NCI-H774 (cell line): ENCODE measurements around the gene IL1A.

Experiments used
- DNase-seq: peaks from one replicate; lab custom pipeline; 2025; lab: John Stamatoyannopoulos, UW

IL1A gene

DNA sequence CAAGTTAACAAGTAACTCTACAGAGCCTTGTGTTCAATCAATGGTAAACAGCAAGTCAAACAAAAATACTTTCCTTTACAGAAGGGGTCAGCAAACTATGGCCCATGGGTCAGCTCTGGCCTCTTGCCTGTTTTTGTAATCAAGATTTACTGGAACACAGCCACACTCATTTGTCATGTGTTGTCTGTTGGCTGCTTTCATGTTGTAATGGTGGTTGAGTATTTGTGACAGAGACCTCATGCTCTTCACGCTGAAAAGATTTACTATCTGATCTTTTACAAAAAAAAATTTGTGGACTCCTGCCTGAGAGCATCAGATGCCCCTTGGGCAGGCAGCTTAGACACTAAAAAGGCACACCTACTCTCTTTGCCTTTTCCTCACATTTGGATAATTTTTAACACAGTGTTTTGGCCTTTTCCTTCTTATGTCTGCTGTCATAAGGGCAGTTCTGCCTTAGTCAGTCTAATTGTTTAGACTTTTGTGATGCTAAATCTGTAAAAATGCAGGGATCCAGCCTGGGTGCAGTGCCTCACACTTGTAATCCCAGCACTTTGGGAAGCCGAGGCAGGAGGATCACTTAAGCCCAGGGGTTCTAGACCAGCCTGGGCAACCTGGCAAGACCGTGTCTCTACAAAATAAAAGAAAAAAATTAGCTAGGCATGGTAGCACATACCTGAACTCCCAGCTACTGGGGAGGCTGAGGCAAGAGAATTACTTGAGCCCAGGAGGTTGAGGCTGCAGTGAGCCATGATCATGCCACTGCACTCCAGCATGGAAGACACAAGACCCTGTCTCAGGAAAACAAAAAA, 34.0 kb upstream of the IL1A start:
- no peak for DNase-seq

DNA sequence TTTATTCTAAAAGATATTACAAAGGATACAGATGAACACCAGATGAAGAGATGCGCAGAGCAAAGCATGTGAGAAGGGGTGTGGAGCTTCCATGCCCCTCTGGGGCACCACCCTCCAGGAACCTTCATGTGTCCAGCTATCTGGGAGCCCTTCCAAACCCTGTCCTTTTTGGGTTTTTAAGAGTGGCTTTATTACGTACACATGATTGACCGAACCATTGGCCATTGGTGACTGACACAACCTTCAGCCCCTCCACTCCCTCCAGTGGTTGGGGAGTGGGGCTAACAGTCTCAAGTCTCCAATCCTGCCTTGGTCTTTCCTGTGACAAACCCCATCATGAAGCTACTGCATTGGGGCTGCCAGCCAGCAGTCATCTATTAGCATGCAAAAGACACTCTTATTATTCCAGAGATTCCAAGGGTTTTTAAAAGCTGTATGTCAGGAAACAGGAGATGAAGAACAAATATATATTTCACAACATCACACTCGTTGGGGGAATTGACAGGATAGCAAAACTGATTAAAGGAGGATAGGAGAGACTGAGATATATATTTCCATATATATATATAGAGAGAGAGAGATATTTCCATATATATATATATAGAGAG, 32.9 kb upstream of the IL1A start:
- DNase-seq: no peak

DNA sequence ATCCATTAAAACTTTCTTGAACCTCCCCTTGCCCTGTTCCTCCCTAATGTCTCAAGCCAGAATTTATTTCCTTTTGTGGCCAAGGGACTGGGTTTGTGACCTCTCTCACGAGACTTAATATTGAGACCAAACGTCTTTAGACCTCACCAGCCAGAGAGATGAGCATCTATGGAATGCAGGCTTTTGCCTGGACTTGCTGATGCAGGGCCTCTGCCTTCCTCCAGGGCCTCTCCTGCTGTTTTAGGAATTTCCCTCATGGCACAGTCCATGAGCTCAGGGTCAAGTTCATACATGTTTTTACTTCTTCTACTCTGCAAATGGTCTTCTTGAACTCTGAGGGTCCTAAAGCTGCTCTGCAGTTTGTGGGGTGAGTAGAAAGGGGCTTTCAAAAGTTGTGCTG, 30.0 kb upstream of the IL1A start:
- DNase-seq: no peak

DNA sequence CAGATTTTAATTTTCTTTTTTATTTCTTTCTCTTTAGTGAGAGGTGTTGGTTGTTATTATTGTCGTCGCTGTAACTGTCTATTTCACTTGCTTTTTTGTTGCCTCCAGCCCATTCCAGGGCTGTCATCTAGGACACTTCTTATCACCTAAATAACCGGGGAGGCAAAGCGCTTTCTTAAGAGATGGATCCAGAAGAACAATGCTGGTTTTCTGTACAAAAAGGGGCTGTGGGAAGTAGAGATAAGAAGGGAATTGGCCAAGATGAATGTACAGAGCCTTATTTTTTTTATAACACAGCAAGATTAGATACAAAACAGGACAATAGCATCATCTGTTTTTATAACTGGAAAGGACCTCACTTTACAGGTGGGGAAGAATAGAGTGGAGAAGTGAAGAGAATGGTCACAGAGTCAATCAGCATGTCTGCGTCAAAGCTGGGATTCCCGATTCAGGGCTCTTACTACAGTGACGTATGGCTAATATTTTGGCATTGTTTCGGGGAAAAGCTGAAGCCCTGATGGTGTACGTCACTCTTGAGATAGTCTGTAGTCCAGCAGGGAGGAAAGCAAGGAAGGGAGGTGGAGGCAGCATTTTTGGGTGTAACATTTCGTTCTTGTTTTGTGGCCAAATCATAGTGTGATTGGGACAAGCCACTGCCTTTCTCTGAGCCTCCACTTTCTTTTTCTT, 29.1 kb upstream of the IL1A start:
- no peak for DNase-seq

- no peak for DNase-seq
These were observed 28.3 kb upstream of the IL1A start for GRCh38 chr2:112812318-112813267.

GRCh38 chr2:112811841-112812306, 27.6 kb upstream of the IL1A start:
- DNase-seq: no peak

DNA sequence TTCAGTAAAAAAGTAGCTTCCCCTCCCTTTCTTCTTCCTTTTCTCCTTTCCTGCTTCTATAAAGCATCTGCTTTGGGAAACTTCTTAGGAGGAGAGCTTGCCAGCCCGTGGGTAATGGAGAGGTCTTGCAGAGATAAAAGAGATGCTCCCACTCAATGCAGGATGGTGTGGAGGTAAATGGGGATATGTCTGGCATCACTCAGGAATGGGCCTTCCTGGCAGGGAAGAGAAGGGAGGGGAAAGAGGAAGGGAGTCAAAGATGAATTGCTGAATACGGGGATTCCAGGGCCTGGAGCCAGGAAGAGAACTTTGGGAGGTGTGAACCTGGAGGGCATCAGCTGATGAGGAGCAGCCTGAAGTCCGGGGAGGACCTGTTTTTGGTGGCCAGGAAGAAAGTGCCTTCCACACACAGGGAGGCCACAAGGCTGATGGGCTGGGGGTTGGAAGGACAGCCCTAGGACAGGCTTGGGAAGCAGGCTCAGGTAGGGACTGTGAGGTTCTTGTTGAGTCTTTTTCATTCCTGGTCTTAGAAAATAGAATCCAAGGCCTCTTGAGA, 27.1 kb upstream of the IL1A start:
- no peak for DNase-seq

DNA sequence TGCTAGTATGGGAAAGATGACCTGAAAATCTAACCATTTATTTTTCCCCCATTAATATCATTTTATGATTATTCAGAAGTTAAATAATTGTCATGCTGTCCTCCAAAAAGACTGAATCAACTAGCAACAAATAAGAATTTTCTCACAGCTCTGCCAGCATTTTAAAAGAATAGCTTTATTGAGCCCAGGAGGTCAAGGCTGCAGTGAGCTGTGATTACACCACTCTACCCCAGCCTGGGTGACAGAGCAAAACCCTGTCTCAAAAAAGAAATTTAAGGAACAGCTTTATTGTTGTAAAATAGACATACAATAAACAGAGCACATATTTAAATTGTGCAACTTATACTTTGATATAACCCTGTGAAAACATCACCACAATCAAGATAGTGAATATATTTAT, 24.8 kb upstream of the IL1A start:
- DNase-seq: no peak

GRCh38 chr2:112807233-112807807, 23.0 kb upstream of the IL1A start:
- DNase-seq: no peak

DNA sequence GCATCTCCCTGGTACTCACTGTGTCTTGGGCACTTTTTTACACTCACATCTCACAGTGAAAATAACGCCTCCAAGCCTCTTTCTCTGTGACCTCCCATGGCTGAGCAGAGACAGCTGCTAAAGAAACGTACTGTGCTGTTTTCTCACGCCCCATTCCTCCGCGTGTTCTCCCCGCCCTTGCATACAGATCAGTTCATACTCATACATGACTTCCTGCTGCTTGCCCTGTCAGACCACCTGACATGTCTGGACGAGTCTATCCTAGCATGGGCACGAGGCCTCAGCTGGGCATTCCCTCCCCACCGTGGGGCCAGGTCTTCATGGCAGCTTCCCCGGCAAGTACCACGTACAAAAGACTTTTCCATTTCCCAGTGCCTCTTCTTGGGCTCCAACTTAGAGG, 21.2 kb upstream of the IL1A start:
- no peak for DNase-seq

- no peak for DNase-seq
These were observed 19.6 kb upstream of the IL1A start for GRCh38 chr2:112803691-112804521.

DNA sequence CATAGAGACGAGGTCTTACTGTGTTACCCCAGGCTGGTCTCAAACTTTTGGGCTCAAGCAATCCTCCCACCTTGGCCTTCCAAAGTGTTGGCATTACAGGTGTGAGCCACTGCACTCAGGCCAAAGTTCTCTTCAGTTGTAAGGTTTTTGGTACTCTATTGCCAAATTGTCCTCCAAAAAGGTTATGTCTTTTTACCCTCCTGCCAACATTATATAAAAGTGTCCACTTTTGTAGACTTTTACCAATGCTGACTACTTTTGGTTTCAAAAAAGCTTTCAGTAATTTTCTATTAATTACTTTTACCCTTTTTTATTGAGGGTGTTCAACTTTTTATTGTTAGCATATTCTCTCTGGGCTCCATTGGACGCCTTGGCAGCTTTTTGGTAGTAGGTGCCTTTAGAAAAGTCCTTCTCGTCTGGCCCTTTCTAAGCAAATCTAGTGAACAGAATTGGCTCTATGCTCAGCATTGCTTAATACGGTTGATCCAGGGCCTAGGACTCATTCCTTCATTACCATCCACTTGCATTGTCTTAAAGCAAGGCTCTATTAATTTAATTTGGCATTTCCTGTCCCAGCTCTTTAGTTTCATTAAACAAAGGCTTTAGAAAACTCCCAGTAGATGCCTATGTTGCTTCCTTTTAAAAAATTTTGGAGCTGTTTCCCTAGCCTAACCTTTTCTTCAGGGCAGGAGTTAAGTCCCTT, 16.7 kb upstream of the IL1A start:
- DNase-seq: no peak

DNA sequence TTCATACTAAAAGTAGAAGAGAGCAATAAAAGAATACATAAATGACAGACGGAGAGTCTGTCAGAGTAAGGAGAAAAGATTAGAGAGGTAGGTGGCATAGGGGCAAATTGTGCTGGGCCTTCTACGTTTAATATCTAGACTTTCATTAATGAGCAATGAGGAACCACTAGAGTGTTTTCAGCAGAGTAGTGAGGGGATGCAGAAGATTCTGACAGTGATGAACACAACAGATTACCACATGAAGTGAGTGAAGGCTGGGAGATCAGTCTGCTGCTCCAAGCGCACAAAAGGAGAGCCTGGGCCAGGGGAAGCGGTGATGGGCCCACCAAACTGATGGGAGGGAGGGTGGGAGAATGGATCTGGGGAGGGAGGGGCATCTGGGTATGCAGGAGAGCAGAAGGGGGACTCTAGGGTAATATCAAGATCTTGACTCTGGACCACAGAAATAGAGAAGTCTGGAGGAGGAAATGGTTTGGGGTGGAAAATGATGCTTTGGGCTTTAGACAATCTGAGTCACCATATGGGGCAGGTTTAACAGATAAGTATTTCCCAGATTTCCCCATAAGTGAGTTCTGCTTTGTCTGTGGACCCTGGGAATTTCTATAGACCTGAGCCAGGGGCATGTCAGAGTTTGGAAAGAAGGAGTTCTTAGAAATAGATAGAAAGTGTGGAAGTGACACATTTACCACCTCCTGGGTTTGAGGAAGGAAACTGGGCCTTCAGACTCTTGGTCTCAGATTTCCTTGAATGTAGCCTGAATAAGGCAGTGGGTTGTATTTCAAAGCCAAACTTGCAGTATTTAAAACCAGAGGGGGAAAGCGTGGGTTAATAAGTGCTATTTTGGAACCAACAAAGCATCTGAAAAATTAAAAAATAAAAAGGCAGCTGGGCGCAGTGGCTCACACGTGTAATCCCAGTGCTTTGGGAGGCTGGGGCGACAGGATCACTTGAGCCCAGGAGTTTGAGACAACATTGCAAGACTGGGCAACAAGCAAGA, 15.0 kb upstream of the IL1A start:
- no peak for DNase-seq

GRCh38 chr2:112796486-112796885, 12.2 kb upstream of the IL1A start:
- no peak for DNase-seq

- no peak for DNase-seq
These were observed 11.5 kb upstream of the IL1A start for GRCh38 chr2:112795774-112796173.

DNA sequence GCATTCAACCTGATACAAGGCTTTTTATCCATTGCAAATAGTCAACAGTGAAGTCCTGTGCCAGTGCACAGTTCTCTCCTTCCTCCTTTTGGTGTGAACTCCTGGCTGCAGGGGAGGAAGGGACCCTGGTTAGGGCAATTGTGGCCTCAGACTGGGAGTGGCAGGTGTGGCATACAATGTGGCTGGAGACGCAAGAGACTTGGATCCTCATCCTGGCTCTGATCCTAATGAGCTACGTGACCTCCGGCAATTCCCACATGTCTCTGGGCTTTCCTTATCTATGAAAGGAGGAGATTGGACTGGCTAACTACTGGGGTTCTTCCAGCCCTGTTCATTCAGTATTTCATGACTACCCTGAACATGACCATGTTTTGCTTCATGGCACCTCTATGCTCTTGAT, 10.5 kb upstream of the IL1A start:
- DNase-seq: no peak

DNA sequence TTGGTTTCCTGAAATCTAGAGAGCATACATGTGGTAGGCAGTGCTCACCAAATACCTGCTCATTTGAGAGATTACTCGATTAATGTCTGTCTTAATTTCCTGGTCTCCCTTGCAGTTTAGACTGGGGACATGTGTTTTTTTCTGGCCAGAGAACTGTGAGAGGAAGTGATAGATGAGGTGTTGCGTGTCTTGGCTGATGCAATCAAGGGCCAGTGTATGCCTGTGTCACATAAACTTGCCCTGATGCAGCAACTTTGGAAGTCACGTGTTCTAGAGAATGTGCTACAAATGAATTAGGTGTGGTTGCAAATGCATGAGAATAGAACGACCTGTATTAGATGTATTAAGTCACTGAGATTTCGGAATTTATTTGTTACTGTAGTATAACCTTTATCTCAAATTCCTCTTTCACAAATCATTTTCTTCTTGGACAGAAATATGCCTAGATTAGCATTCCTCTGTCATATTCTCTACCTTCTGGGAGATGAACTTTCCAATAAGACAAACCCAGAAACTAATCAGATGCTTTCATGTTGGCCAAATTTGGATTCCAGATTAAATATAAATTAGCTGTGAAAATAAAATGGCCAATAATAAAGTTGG, 9.9 kb upstream of the IL1A start:
- no peak for DNase-seq

GRCh38 chr2:112793449-112793978, 9.2 kb upstream of the IL1A start:
- DNase-seq: no peak
